ENCODE data around the gene TRIM62. TPM values are rescaled to one million over a fixed set of nuclear protein-coding genes. Genes with fewer than 3 reads are reported as not detected.

TRIM62 gene
- total RNA-seq, 1 donor: 12.3 TPM

DNA sequence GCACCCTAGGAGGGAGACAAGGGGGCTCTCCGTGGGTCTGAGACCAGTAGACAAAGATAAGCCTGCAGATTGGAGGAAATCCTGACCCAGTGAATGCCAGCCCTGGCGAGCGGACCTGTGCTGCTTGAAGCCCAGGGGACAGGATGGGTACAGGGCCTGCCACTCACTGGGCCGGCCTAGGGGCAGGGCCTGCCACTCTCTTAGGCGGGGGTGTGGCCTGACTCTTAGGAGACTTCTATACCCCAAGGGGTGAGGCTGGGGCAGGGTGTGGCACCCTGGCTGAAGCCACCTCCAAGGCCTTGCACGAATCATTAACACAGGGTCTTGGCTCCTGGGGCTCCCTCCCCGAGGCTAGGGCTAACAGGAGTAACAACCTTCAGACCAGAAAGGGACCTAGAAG is 30.7 kb downstream of the TRIM62 start:
- Histone ChIP-seq H3K4me3 (ENCODE audit: insufficient read depth, low read length) (no peak overlapping the region), H3K4me1 (ENCODE audit: insufficient read depth, low read length) (peaks cover 12% of the 10 kb centered on the region), H2AFZ (ENCODE audit: low read length) (no peak overlapping the region), H4K20me1 (ENCODE audit: insufficient read depth, low read length) (no peaks in the 10 kb centered on the region), H3K27me3 (ENCODE audit: insufficient read depth, low read length) (no peaks in the 10 kb centered on the region), H3K79me2 (ENCODE audit: insufficient read depth, low read length) (no peaks in the 10 kb centered on the region), H3K27ac (ENCODE audit: low read depth, low read length) (no peak overlapping the region), H3K9me3 (ENCODE audit: low read depth, low read length) (no peaks in the 10 kb centered on the region), H3K4me2 (ENCODE audit: insufficient read depth, low read length) (no peak overlapping the region), H3K36me3 (ENCODE audit: insufficient read depth, low read length) (peaks cover 26% of the 10 kb centered on the region)
- no peak for DNase-seq (ENCODE audit: insufficient read length, low spot score, missing footprints)
- TF ChIP-seq, protein P1, sequence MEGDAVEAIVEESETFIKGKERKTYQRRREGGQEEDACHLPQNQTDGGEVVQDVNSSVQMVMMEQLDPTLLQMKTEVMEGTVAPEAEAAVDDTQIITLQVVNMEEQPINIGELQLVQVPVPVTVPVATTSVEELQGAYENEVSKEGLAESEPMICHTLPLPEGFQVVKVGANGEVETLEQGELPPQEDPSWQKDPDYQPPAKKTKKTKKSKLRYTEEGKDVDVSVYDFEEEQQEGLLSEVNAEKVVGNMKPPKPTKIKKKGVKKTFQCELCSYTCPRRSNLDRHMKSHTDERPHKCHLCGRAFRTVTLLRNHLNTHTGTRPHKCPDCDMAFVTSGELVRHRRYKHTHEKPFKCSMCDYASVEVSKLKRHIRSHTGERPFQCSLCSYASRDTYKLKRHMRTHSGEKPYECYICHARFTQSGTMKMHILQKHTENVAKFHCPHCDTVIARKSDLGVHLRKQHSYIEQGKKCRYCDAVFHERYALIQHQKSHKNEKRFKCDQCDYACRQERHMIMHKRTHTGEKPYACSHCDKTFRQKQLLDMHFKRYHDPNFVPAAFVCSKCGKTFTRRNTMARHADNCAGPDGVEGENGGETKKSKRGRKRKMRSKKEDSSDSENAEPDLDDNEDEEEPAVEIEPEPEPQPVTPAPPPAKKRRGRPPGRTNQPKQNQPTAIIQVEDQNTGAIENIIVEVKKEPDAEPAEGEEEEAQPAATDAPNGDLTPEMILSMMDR (IDR thresholded peaks at IDR 0.05; ENCODE audit: extremely low read depth, low read depth, low read length): no peak

DNA sequence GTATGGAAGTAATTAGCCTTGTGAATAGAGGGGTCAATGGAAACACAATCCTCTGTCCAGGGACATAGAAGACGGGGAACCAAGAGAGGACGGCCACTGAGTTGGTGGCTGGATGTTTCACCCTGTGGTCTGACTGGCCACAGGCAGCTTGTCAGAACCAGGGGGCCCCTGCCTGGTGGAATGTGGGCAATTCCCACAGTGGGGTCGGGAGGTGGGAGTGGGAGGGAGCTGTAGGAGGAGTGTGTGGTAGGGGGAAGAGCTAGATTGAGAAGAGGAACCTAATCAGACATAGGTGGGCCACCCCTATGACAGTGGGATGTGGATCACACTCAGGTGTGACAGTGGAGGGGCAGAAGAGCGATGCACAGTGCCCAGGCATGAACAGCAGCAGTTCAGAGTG is 31.3 kb downstream of the TRIM62 start:
- no peaks in the 10 kb centered on the region for H3K27me3 ChIP-seq (ENCODE audit: insufficient read depth, low read length)
- H3K27ac ChIP-seq (ENCODE audit: low read depth, low read length): no peak overlapping the region
- peaks cover 12% of the 10 kb centered on the region for H3K4me1 ChIP-seq (ENCODE audit: insufficient read depth, low read length)
- H3K4me3 ChIP-seq (ENCODE audit: insufficient read depth, low read length): no peak overlapping the region
- H3K4me2 ChIP-seq (ENCODE audit: insufficient read depth, low read length): no peak overlapping the region
- H3K9me3 ChIP-seq (ENCODE audit: low read depth, low read length): no peaks in the 10 kb centered on the region
- peak; percentile 39 for DNase-seq (ENCODE audit: insufficient read length, low spot score, missing footprints)
- peaks cover 22% of the 10 kb centered on the region for H3K36me3 ChIP-seq (ENCODE audit: insufficient read depth, low read length)
- H2AFZ ChIP-seq (ENCODE audit: low read length): no peak overlapping the region
- H3K79me2 ChIP-seq (ENCODE audit: insufficient read depth, low read length): no peaks in the 10 kb centered on the region
- TF ChIP-seq, protein P1 (IDR thresholded peaks at IDR 0.05; ENCODE audit: extremely low read depth, low read depth, low read length): no peak
- no peaks in the 10 kb centered on the region for H4K20me1 ChIP-seq (ENCODE audit: insufficient read depth, low read length)

DNA sequence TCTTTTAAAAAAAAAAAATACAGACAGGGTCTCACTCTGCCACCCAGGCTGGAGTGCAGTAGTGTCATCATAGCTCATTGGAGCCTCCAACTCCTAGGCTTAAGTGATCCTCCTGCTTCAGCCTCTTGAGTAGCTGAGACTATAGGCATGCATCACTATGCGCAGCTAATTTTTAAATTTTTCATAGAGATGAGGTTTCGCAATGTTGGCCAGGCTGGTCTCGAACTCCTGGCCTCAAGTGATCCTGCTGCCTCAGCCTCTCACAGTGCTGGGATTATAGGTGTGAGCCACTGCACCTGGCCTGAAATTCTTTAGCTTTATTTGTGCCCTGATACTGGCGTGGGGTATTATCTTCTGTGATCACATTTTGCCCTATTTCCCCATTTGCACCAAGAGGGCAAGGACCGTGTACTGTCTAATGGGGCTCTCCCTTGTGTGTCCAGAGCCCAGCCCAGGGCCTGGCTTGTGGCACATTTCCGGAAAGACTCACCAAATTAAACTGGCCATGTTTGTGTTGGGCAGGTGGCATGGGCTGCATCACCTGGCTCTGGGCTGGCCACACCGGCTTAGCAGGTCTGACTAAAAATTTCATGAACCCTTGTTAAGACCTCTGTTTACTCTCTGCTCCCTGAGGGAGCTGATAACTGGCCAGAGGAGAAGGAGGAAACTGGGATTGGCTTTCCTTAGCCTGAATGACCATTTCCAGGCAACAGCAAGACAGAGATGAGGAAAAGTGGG is 32.2 kb downstream of the TRIM62 start:
- H3K79me2 ChIP-seq (ENCODE audit: insufficient read depth, low read length): no peaks in the 10 kb centered on the region
- H4K20me1 ChIP-seq (ENCODE audit: insufficient read depth, low read length): no peaks in the 10 kb centered on the region
- no peak overlapping the region for H3K4me2 ChIP-seq (ENCODE audit: insufficient read depth, low read length)
- TF ChIP-seq, protein P1 (IDR thresholded peaks at IDR 0.05; ENCODE audit: extremely low read depth, low read depth, low read length): no peak
- H3K27me3 ChIP-seq (ENCODE audit: insufficient read depth, low read length): no peaks in the 10 kb centered on the region
- DNase-seq (ENCODE audit: insufficient read length, low spot score, missing footprints): no peak
- H3K9me3 ChIP-seq (ENCODE audit: low read depth, low read length): no peaks in the 10 kb centered on the region
- peaks cover 19% of the 10 kb centered on the region for H3K36me3 ChIP-seq (ENCODE audit: insufficient read depth, low read length)
- no peak overlapping the region for H3K4me3 ChIP-seq (ENCODE audit: insufficient read depth, low read length)
- no peak overlapping the region for H3K27ac ChIP-seq (ENCODE audit: low read depth, low read length)
- no peak overlapping the region for H2AFZ ChIP-seq (ENCODE audit: low read length)
- peaks cover 12% of the 10 kb centered on the region for H3K4me1 ChIP-seq (ENCODE audit: insufficient read depth, low read length)

DNA sequence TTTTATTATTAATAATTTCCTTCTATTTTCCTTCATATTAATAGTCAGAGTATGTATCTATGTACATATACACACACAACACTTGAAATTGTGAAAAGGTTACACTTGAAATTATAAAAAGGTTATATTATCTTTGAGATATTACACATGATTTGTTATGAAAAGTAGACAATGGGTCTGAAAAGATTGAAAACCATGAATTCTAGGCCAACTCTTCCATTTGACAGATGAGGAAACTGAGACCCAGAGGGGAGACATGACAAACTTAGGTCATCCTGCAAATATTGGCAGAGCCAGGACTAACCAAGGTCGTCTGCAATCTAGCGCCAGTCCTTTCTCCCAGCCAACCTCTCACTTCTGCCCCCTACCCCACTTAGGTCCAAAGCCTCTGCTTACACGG is 33.2 kb downstream of the TRIM62 start:
- no peaks in the 10 kb centered on the region for H3K9me3 ChIP-seq (ENCODE audit: low read depth, low read length)
- H3K27me3 ChIP-seq (ENCODE audit: insufficient read depth, low read length): no peaks in the 10 kb centered on the region
- H3K27ac ChIP-seq (ENCODE audit: low read depth, low read length): no peak overlapping the region
- H2AFZ ChIP-seq (ENCODE audit: low read length): no peak overlapping the region
- H3K4me2 ChIP-seq (ENCODE audit: insufficient read depth, low read length): no peak overlapping the region
- no peak overlapping the region for H3K4me3 ChIP-seq (ENCODE audit: insufficient read depth, low read length)
- no peaks in the 10 kb centered on the region for H3K79me2 ChIP-seq (ENCODE audit: insufficient read depth, low read length)
- peaks cover 19% of the 10 kb centered on the region for H3K36me3 ChIP-seq (ENCODE audit: insufficient read depth, low read length)
- DNase-seq (ENCODE audit: insufficient read length, low spot score, missing footprints): peak; percentile 65
- no peaks in the 10 kb centered on the region for H4K20me1 ChIP-seq (ENCODE audit: insufficient read depth, low read length)
- peaks cover 11% of the 10 kb centered on the region for H3K4me1 ChIP-seq (ENCODE audit: insufficient read depth, low read length)
- TF ChIP-seq, protein P1 (IDR thresholded peaks at IDR 0.05; ENCODE audit: extremely low read depth, low read depth, low read length): no peak

Measured in osteoblast (primary cell).